Measurements from ENCODE around the gene LYG1. TPM values are rescaled to one million over a fixed set of nuclear protein-coding genes. Genes with fewer than 3 reads are reported as not detected.

The LYG1 gene
- total and polyA plus RNA-seq, 9 of the 15 experiments (the other 6 are each of a cell fraction or from before 2014, with no cell fraction given), result 0.64 to 2.6 (median 1.2) TPM

DNA sequence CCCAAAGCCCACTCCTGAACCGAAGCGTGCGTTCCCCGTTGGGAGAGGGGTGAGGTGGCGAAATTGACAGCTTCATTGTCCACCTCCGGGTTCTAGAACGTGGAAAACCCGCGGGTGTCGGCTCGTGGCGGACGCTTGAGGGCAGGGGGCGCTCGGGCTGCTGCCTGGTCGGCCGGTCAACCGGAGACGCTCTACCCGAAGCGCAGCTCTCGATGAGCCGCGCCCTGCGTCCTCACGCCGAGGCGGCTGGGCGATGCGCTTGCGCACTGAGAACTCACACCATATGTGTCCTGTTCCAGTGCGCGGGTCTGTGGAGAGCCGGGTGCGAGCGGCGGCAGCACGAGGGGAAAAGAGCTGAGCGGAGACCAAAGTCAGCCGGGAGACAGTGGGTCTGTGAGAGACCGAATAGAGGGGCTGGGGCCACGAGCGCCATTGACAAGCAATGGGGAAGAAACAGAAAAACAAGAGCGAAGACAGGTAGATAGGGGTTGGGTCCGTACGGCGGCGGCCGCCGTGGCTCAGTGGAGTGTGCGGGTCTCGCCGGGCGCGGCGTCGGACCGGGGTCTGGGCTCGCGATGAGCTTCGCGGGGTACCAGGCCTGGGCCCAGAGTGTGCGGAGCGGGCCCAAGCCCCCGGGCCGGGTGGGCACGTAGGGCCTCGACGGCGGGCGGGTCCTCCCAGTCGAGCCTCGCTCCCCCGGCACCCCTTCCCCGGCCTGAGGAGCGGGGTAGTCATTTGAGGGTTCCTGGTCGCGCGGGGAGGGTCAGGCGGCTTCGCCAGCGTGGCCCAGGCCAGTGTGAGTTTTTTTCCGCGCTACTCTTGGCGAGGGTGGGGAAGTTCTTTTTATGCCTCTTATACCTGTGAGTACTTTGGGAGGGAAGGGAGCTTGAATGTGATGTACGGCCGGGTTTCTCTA is 36.4 kb upstream of the LYG1 start, which contains the start of gene EIF5B (continued):
- TF ChIP-seq BHLHE40 (IDR thresholded peaks at IDR 0.05; ENCODE audit: low read length) (peak; percentile 48), SIN3A (IDR thresholded peaks at IDR 0.05; ENCODE audit: borderline replicate concordance in 2 of 2, control insufficient read depth in 1 of 2, low read depth in 2 of 2, low read length in 2 of 2) (peak; percentile 55 to 62; a peak in 2 of 4 replicates), ZNF224 (CRISPR knock-in tag; IDR thresholded peaks at IDR 0.05) (peak; percentile 64; the same call in 1 of the 2 replicates), ARID4B (CRISPR knock-in tag; IDR thresholded peaks at IDR 0.05) (peak; percentile 11; the same call in 1 of the 2 replicates), ARHGAP35 (IDR thresholded peaks at IDR 0.05; ENCODE audit: partially characterized antibody) (no peak), PHF21A (IDR thresholded peaks at IDR 0.05; ENCODE audit: borderline replicate concordance, low read depth) (no peak), CEBPB (tag; IDR thresholded peaks at IDR 0.05) (no peak), MCM3 (IDR thresholded peaks at IDR 0.05) (no peak), ZNF655 (CRISPR knock-in tag; IDR thresholded peaks at IDR 0.05) (no peak), MEIS2 (IDR thresholded peaks at IDR 0.05; ENCODE audit: partially characterized antibody) (peak; percentile 81), ZNF347 (CRISPR knock-in tag; IDR thresholded peaks at IDR 0.05; ENCODE audit: low read depth) (no peak), PHF20 (IDR thresholded peaks at IDR 0.05; ENCODE audit: partially characterized antibody) (peak; percentile 31), LCOR (CRISPR knock-in tag; IDR thresholded peaks at IDR 0.05) (peak; percentile 68), EHMT2 (IDR thresholded peaks at IDR 0.05) (no peak)
- TF ChIP-seq, protein P1, sequence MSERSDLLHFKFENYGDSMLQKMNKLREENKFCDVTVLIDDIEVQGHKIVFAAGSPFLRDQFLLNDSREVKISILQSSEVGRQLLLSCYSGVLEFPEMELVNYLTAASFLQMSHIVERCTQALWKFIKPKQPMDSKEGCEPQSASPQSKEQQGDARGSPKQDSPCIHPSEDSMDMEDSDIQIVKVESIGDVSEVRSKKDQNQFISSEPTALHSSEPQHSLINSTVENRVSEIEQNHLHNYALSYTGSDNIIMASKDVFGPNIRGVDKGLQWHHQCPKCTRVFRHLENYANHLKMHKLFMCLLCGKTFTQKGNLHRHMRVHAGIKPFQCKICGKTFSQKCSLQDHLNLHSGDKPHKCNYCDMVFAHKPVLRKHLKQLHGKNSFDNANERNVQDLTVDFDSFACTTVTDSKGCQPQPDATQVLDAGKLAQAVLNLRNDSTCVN (CRISPR knock-in tag; IDR thresholded peaks at IDR 0.05), result no peak
- TF ChIP-seq, protein P2, sequence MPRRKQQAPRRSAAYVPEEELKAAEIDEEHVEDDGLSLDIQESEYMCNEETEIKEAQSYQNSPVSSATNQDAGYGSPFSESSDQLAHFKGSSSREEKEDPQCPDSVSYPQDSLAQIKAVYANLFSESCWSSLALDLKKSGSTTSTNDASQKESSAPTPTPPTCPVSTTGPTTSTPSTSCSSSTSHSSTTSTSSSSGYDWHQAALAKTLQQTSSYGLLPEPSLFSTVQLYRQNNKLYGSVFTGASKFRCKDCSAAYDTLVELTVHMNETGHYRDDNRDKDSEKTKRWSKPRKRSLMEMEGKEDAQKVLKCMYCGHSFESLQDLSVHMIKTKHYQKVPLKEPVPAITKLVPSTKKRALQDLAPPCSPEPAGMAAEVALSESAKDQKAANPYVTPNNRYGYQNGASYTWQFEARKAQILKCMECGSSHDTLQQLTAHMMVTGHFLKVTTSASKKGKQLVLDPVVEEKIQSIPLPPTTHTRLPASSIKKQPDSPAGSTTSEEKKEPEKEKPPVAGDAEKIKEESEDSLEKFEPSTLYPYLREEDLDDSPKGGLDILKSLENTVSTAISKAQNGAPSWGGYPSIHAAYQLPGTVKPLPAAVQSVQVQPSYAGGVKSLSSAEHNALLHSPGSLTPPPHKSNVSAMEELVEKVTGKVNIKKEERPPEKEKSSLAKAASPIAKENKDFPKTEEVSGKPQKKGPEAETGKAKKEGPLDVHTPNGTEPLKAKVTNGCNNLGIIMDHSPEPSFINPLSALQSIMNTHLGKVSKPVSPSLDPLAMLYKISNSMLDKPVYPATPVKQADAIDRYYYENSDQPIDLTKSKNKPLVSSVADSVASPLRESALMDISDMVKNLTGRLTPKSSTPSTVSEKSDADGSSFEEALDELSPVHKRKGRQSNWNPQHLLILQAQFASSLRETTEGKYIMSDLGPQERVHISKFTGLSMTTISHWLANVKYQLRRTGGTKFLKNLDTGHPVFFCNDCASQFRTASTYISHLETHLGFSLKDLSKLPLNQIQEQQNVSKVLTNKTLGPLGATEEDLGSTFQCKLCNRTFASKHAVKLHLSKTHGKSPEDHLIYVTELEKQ (CRISPR knock-in tag; IDR thresholded peaks at IDR 0.05), result no peak
